MCF 10A (cell line): ENCODE results near the gene ZNF322. TPM values are rescaled to one million over a fixed set of nuclear protein-coding genes. Genes with fewer than 3 reads are reported as not detected.

Experiments
- BruUV-seq: library from RNA; stranded (reverse); fragments of 400-500 nt; replicated peaks from 2 replicates; lab custom pipeline; 2021; lab: Mats Ljungman, UMichigan
- CTCF ChIA-PET: fragments of 300-600 bp; sonication (Branson Sonifier 250); formaldehyde crosslinking; extraction: SDS; loops from one replicate; lab custom pipeline; 2021; ENCODE audit warnings: antibody characterized with exemption, inconsistent platforms; lab: Yijun Ruan, JAX
- POLR2A ChIA-PET: fragments of 300-600, 350-650 bp; sonication (Branson Sonifier 250); formaldehyde crosslinking; extraction: SDS; loops from one replicate; lab custom pipeline; 2020; ENCODE audit warnings: antibody characterized with exemption, inconsistent platforms; lab: Yijun Ruan, JAX
- DNase-seq: peaks from one replicate; pipeline ENCODE4 v3.0.0-alpha.2; 2018; ENCODE audit not compliant: unreplicated experiment
- H3K27ac Mint-ChIP-seq: one replicate; pipeline ENCODE4 v1.8.0; 2022; ENCODE audit warnings: mild to moderate bottlenecking, low read depth, mixed read lengths; ENCODE audit not compliant: unreplicated experiment
- H3K27me3 Mint-ChIP-seq: one replicate; pipeline ENCODE4 v1.8.0; 2022; ENCODE audit warnings: mixed read lengths; ENCODE audit not compliant: insufficient read depth, unreplicated experiment
- H3K36me3 Mint-ChIP-seq: one replicate; pipeline ENCODE4 v1.8.0; 2022; ENCODE audit warnings: mild to moderate bottlenecking, moderate library complexity, mixed read lengths; ENCODE audit not compliant: insufficient read depth, unreplicated experiment
- H3K4me1 Mint-ChIP-seq: one replicate; pipeline ENCODE4 v1.8.0; 2022; ENCODE audit warnings: mixed read lengths; ENCODE audit not compliant: insufficient read depth, unreplicated experiment
- H3K4me3 Mint-ChIP-seq: one replicate; pipeline ENCODE4 v1.8.0; 2022; ENCODE audit warnings: mild to moderate bottlenecking, moderate library complexity, mixed read lengths; ENCODE audit not compliant: unreplicated experiment
- H3K9me3 Mint-ChIP-seq: one replicate; pipeline ENCODE4 v1.8.0; 2022; ENCODE audit warnings: mixed read lengths; ENCODE audit not compliant: unreplicated experiment
- intact Hi-C: fragments of 100-400 bp; cut with micrococcal nuclease; formaldehyde crosslinking; loops from 2 replicates; pipeline ENCODE4 v1.14.1; 2022
- total RNA-seq: library from RNA; stranded (reverse); gene quantifications from 2 replicates; pipeline ENCODE4 v1.2.3, GENCODE V29; 2022
- TF ChIP-seq, protein P1 (sequence below): fragments of 200-600 bp; IDR thresholded peaks from one replicate; pipeline ENCODE4 v1.8.0; 2022; ENCODE audit warnings: antibody characterized with exemption, mild to moderate bottlenecking; ENCODE audit not compliant: unreplicated experiment

ZNF322 gene
- total RNA-seq, 1 experiment from 2014 or later, result 20.7 TPM

DNA sequence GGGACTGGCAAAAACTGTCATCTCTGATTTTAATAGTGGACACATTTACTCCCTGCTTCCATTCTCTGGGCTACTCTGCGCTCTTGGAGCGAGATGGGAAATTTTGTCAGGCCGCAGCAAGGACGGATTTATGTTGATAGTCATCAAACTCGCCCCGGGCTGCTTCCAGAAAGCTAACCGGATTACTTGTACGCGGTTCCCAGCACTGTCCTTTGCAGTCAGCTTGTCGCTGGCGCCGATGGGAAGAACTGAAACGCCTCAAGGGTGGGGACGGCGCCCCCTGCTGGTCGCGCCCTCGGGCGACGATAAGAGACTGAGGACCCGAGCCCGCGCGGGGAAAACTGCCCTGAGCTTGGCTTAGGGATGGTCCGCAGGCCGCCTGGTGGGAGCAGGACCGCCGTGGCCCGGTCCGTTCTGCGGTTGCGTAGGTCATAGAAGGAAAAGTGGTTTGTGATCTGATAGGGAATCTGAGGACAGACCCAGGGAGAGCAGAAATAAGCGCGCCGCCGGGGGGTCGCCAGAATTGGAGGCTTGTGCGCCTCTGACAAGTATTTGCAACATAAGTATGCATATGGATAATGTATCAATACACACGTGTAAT lies 63.8 kb downstream of the ZNF322 start:
- Mint-ChIP-seq H3K27ac (no peak overlapping the region), H3K4me1 (peaks cover 6% of the 10 kb centered on the region), H3K36me3 (peaks cover 32% of the 10 kb centered on the region), H3K9me3 (no peaks in the 10 kb centered on the region), H3K27me3 (no peaks in the 10 kb centered on the region), H3K4me3 (no peak overlapping the region)
- ChIA-PET CTCF (interaction anchor here (0.5 to 8.7 kb wide), 21 partner anchors 8 to 697 kb away, joined by 3 to 84 read pairs (median 4); partner anchors contain the start of gene HMGN4), POLR2A (interaction anchor here (0.5 to 3.5 kb wide), 31 partner anchors 11 to 1867 kb away, joined by 3 to 31 read pairs (median 4); partner anchors contain the start of genes BTN2A1 and HMGN4)
- intact Hi-C loops, result loop anchor here (1.0 to 5.0 kb wide), 5 partner anchors 18 to 420 kb away; a partner anchor contains a TSS
- TF ChIP-seq, protein P1, sequence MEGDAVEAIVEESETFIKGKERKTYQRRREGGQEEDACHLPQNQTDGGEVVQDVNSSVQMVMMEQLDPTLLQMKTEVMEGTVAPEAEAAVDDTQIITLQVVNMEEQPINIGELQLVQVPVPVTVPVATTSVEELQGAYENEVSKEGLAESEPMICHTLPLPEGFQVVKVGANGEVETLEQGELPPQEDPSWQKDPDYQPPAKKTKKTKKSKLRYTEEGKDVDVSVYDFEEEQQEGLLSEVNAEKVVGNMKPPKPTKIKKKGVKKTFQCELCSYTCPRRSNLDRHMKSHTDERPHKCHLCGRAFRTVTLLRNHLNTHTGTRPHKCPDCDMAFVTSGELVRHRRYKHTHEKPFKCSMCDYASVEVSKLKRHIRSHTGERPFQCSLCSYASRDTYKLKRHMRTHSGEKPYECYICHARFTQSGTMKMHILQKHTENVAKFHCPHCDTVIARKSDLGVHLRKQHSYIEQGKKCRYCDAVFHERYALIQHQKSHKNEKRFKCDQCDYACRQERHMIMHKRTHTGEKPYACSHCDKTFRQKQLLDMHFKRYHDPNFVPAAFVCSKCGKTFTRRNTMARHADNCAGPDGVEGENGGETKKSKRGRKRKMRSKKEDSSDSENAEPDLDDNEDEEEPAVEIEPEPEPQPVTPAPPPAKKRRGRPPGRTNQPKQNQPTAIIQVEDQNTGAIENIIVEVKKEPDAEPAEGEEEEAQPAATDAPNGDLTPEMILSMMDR, result peak; percentile 91
- DNase-seq, result peak; percentile 88
- BruUV-seq, result no TSS peak

DNA sequence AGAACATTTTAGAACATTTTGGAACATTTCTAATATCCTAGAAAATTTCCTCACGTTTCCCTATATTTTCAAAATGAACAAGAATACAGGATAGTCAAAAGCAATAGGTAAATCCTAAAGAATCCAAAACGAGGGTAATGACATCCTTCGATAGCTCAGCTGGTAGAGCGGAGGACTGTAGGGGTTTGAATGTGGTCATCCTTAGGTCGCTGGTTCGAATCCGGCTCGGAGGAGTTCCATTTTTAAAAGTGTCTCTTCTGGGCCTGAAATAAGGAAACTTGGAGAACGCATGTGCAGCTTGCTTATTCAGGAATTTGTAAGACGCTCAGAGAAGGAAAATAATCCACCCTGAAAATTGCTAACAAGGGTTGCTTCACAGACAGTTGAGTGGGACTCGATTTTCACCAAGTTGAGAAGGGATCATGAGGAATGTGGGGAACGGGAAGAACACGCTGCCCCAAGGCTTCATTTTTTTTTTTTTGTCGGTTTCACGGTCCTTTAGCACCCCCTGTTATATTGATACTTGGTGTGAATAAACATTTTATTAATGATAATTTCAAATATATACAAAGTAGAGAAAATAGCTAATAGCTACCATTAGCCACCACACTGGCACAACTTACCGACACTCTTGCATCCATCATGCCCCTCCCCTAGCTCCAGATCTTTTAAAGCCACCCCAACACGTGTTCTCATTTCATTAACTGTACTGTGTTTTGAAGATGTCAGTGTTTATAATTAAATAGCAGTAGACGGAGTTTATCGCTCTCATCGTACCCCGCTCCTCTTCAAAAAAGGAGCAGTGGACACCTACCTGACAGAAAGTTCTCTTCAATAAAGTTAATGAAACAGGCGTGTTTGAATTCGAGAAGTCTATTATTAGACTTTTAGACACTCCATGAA lies 64.6 kb downstream of the ZNF322 start:
- TF ChIP-seq, protein P1, result no peak
- BruUV-seq, result no TSS peak
- DNase-seq, result peak; percentile 52
- H3K4me3 Mint-ChIP-seq, result no peak overlapping the region
- no peak overlapping the region for H3K27ac Mint-ChIP-seq
- POLR2A ChIA-PET, result interaction anchor here (0.6 to 3.5 kb wide), 33 partner anchors 10 to 1300 kb away, joined by 3 to 31 read pairs (median 4); partner anchors contain the start of genes BTN2A1 and HMGN4
- CTCF ChIA-PET, result interaction anchor here (0.5 to 8.7 kb wide), 26 partner anchors 8 to 1295 kb away, joined by 3 to 84 read pairs (median 4); partner anchors contain the start of gene HMGN4
- H3K4me1 Mint-ChIP-seq, result peaks cover 6% of the 10 kb centered on the region
- H3K36me3 Mint-ChIP-seq, result peaks cover 30% of the 10 kb centered on the region
- intact Hi-C loops, result loop anchor here (1.0 to 5.0 kb wide), 4 partner anchors 18 to 378 kb away; a partner anchor contains a TSS
- H3K27me3 Mint-ChIP-seq, result no peaks in the 10 kb centered on the region
- no peaks in the 10 kb centered on the region for H3K9me3 Mint-ChIP-seq

DNA sequence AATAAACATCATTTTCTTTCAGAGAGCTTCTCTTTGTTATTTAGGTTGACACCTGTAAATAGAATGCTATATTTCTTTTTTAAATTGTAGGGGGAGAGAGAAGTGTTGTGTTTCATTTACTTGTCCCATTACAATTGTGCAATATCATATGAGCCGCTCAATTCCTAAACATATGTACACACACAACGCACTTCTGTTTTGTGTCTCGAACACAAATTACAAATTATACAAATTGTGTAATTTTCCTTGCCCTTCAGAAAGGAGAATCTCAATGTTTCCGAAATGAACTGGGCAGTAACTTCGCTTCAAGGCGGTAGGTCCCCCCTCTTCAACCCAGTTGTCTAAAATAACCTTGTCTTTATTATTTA lies 65.4 kb downstream of the ZNF322 start:
- Mint-ChIP-seq H3K9me3 (no peaks in the 10 kb centered on the region), H3K4me1 (peaks cover 6% of the 10 kb centered on the region), H3K36me3 (peaks cover 21% of the 10 kb centered on the region), H3K27me3 (no peaks in the 10 kb centered on the region), H3K4me3 (no peak overlapping the region), H3K27ac (no peak overlapping the region)
- intact Hi-C loops, result no loop called here
- TF ChIP-seq, protein P1, result no peak
- BruUV-seq, result no TSS peak
- POLR2A ChIA-PET, result interaction anchor here (0.9 to 3.5 kb wide), 6 partner anchors 10 to 56 kb away, joined by 3 to 31 read pairs (median 19); partner anchors contain the start of gene HMGN4
- CTCF ChIA-PET, result interaction anchor here (0.6 to 8.7 kb wide), 5 partner anchors 19 to 976 kb away, joined by 3 to 84 read pairs (median 3); no protein-coding TSS in a partner anchor
- DNase-seq, result no peak
